GM21390 (cell line): ENCODE data around the gene SRGAP2C.
"Not testable (repeated sequence)": the region's sequence is repeated elsewhere in the genome, so short reads cannot be mapped to it uniquely, and the experiment has no call there.

Source experiments
- ATAC-seq: cut with Tn5 transposase; IDR thresholded peaks from one replicate; pipeline ENCODE4 v1.9.1; 2021; ENCODE audit not compliant: unreplicated experiment

SRGAP2C gene

DNA sequence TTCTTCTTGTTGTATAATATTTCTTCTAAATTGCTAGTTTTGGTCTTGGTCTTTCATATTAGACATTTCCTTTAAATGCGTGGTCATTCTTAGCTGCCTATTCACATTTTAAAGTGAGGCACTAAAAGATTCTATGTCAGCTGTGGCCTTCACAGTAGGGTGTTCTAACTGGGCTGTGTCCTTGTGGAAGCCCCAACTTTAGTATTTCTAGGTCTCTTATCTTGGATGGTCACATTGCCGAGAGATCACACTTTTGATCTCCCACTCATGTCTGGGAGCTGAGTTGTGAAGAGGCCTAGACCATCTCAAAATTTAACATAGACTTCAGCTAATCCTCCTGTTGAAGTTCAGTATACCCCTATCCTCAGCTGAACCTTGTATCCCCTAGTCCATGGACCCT lies 185.2 kb downstream of the SRGAP2C start:
- not testable (repeated sequence) for ATAC-seq

GRCh38 chr1:121374851-121375367 lies 190.1 kb downstream of the SRGAP2C start:
- not testable (repeated sequence) for ATAC-seq

GRCh38 chr1:121376986-121377385 lies 192.2 kb downstream of the SRGAP2C start:
- ATAC-seq: not testable (repeated sequence)

GRCh38 chr1:121378757-121379156 lies 194.0 kb downstream of the SRGAP2C start:
- ATAC-seq: not testable (repeated sequence)

DNA sequence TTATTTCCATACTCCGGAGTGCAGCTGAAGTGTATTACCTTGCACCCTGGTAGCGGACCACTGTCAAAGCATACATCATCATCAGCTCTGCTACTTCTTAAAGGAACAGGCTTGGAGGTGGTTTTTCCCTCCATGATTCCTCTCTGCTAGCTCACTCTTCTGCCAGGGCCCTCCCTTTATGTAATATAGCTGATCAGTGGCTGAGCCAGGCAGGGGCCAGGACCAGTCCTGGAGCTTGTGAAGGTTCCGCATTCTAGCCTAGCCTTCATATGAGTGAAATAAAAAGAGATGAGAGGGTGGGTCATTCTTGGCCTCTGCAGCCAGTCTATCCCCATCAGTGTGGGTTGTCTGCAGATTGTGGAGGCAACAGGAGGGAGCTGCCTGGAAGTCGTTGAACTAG lies 200.0 kb downstream of the SRGAP2C start:
- ATAC-seq: not testable (repeated sequence)

DNA sequence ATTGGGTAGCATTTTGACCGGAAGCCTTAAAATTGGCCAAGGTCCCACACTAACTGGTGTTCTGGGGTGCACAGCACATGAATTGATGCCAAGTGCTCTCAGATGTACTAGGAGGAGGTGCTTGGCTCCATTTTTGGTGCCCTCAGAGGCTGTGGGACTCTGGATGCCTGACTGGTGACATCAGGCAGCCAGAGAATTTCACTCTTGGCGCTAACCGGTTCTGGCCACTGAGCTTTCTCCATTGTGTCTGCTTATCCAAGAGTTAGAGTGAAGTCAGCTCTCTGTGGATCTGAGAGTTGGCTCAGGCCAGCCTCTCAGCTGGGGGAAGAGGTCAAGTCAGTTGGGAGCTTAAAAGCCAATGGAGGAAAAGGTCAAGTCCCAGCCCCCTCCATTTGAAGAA lies 200.4 kb downstream of the SRGAP2C start:
- ATAC-seq: not testable (repeated sequence)

- not testable (repeated sequence) for ATAC-seq
These were observed 201.0 kb downstream of the SRGAP2C start for GRCh38 chr1:121385563-121386288.

DNA sequence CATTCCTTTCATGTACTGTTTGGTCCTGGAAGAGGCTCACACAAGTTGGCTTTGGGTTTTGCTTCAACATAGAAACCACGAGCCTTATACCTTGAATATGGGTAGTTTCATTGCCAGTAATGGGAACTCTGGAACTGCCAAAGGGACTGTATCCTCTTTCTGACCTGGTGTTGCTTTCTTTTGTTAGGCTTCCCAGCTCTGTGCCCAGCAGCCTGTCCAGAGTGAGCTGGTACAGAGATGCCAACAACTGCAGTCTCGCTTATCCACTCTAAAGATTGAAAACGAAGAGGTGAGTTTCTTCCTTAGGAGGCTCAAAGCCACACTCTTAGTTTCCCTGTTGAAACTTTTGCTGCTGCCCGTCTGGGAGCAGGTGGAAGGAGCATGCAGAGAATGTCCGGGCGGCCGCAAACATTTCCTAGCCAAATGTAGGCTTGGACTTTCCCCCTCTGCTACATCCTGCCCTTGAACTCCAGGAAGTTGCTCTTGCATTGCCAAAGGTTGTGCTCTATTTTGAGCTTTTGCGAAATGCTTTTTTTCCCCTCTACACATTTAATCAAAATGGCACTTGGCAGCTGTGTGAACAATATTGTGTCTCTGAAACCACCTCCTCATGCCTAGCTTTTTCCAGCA lies 201.7 kb downstream of the SRGAP2C start:
- not testable (repeated sequence) for ATAC-seq

DNA sequence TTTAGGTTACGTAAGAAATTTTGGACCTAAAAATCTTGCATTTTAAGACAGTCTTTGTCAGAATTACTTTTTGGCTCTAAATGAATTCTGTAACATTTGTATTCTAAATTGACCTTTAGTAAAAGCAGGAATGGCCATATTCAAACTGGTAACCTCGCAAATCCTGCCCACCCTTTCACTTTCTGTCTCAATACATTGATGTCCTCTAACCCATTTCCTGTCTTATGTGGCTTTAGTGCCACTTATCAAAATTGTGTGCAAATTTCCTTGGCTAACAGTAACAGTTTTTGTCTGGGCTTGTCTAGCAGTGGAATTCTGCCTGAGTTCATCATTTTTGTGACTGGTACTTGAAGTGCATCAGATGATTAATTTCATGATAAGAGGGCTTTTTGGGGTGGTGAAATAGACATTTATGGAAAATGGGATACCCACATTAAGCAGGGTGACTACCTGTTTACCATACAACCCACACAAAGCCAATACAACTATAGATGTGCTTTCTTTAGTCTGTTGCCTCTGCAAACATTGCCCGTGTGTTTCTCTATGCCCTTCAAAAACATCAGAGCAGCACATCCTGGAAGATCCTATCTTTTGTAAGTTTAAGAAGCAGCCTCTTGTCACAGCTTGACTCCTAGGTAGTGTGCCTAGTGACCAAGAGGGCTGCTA lies 205.3 kb downstream of the SRGAP2C start:
- ATAC-seq: not testable (repeated sequence)

DNA sequence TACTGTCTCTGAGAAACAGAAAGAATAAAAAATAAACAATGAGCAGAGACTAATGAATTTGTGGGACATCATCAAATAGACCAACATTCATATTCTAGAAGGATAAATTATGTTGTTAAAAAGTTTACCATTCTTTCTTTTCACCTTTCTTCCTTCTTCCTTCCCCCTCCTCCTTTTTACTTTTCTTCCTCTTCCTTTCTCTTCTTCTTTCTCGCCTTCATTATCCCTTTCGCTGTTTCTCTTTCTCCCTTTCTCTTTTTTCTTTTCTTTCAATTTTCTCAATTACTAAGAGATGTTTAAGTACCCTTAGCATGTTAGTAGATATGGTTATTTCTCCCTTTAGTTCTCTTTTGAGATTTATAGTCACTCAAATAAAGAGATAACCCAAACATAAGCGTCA lies 207.4 kb downstream of the SRGAP2C start:
- not testable (repeated sequence) for ATAC-seq

DNA sequence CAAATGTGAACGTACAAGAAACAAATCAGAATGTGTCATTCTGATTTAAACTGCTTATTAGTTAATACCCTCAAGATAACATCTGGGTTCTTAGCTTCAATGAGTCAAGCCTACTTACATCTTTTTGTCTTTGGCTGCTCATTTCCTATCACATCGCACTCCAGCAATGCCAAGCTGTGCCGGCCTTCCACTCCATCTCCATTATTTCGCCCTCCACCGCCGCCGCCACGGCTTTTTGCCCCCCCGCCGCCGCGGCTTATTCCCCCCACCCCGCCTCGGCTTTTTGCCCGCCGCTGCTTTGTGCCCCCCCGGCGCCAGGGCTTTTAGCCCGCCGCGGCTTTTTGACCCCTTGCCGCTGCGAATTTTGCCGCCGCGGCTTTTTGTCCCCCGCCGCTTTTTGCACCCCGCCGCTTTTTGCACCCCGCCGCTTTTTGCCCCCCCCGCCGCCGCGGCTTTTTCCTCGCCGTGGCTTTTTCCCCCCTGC lies 211.0 kb downstream of the SRGAP2C start:
- ATAC-seq: not testable (repeated sequence)

GRCh38 chr1:121396335-121397081 lies 211.7 kb downstream of the SRGAP2C start:
- ATAC-seq: not testable (repeated sequence)

- ATAC-seq: not testable (repeated sequence)
These were observed 212.3 kb downstream of the SRGAP2C start for GRCh38 chr1:121397101-121397500.

DNA sequence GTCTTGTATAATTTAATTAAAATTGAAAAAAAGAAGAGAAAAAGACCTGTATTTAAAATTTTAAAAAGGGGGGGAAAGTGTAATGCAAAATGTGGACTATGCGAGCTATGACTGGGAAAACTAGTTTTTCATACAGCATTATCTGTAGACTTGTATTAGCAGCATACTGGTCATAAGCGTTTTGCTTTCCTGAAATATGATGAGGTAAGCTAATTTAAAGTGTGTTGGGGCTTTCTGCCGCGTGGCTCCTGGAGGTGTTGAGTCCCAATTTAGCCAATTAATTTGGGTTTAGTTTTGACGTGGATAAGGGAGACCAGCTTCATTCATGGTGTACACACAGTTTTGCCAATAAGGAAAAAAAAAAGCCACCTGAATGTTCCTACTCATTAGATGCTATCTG lies 214.4 kb downstream of the SRGAP2C start:
- not testable (repeated sequence) for ATAC-seq

GRCh38 chr1:121400108-121400507 lies 215.3 kb downstream of the SRGAP2C start:
- not testable (repeated sequence) for ATAC-seq

DNA sequence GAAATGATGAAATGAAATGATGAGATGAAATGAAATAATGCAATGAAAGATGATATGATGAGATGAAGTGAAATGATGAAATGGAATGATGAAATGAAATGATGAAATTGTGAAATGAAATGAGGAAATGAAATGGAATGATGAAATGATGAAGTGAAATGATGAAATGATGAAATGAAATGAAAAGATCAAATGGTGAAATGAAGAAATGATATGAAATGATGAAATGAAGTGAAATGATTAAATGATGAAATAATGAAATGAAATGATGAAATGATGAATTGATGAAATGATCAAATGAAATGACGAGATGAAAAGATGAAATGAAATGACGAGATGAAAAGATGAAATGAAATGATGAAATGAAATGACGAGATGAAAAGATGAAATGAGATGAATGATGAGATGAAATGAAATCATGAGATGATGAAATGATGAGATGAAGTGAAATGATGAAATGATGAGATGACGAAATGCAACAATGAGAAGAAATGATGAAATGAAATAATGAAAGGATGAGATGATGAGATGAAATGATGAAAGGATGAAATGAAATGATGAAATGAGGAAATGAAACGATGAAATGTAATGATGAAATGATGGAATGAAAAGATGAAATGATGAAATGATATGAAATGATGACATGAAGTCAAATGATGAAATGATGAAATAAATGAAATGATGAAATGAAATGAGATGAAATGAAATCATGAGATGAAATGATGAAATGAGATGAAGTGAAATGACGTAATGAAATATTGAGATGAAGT lies 216.0 kb downstream of the SRGAP2C start:
- ATAC-seq: not testable (repeated sequence)

DNA sequence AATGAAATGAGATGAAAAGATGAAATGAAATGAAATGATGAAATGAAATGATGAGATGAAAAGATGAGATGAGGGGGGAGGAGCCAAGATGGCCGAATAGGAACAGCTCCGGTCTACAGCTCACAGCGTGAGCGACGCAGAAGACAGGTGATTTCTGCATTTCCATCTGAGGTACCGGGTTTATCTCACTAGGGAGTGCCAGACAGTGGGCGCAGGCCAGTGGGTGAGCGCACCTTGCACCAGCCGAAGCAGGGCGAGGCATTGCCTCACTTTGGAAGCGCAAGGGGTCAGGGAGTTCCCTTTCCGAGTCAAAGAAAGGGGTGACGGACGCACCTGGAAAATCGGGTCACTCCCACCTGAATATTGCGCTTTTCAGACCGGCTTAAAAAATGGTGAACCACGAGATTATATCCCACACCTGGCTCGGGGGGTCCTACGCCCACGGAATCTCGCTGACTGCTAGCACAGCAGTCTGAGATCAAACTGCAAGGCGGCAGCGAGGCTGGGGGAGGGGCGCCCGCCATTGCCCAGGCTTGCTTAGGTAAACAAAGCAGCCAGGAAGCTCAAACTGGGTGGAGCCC lies 216.7 kb downstream of the SRGAP2C start:
- ATAC-seq: not testable (repeated sequence)

GRCh38 chr1:121403254-121403653 lies 218.5 kb downstream of the SRGAP2C start:
- not testable (repeated sequence) for ATAC-seq

DNA sequence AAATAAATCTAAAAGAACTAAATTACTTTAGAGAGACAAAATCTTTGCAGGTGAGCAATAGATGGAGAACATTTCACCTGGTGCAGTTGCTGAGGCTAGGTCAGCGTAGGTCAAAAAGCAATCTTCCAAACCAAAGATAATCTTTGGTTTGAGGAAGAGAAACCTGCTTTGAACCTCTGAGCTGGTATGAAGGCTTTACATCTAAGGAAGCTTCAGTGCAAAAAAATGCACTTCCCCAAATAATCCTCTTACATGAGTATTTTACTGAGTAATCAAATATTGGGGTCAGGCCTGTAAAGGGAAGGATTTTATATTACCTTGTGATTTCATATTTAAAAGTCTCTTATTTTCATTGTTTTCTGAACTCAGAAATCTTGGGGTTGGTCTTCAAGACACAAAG lies 223.6 kb downstream of the SRGAP2C start:
- ATAC-seq: no peak

- no peak for ATAC-seq
These were observed 229.0 kb downstream of the SRGAP2C start for GRCh38 chr1:121413821-121414220.
